ENCODE data around the gene IGF1R. TPM values are rescaled to one million over a fixed set of nuclear protein-coding genes. Genes with fewer than 3 reads are reported as not detected.

IGF1R gene
- total RNA-seq, 1 donor from 2014 or later = 23.5 TPM

GRCh38 chr15:98654790-98655360, 6.5 kb downstream of the IGF1R start:
- Histone ChIP-seq H4K20me1 (ENCODE audit: low read depth) (peaks cover 100% of the 10 kb centered on the region), H3K4me3 (no peak overlapping the region), H3K79me2 (ENCODE audit: low read depth) (peaks cover 100% of the 10 kb centered on the region), H3F3A (ENCODE audit: low read depth) (peaks cover 14% of the 10 kb centered on the region), H3K4me2 (peak overlapping the region; percentile 2), H3K9me3 (ENCODE audit: low read depth) (no peaks in the 10 kb centered on the region), H3K27me3 (no peaks in the 10 kb centered on the region), H3K4me1 (peaks cover 46% of the 10 kb centered on the region), H3K27ac (no peak overlapping the region), H3K9ac (no peak overlapping the region), H2AFZ (replicated peaks) (no peak overlapping the region), H3K36me3 (no peaks in the 10 kb centered on the region)
- peaks cover 48% of the 10 kb centered on the region for H3K4me1 Mint-ChIP-seq
- no peaks in the 10 kb centered on the region for H3K27me3 Mint-ChIP-seq (ENCODE audit: insufficient read depth, low read depth)
- no peaks in the 10 kb centered on the region for H3K9me3 Mint-ChIP-seq
- H3K4me3 Mint-ChIP-seq = no peak overlapping the region
- no peak for DNase-seq (ENCODE audit: low spot score)
- H3K36me3 Mint-ChIP-seq = no peaks in the 10 kb centered on the region
- no peak overlapping the region for H3K27ac Mint-ChIP-seq
- TF ChIP-seq EZH2 (IDR thresholded peaks at IDR 0.05) (no peak), EZH2phosphoT487 (IDR thresholded peaks at IDR 0.05) (no peak), CTCF (IDR thresholded peaks at IDR 0.05) (no peak)

GRCh38 chr15:98655732-98656131, 7.4 kb downstream of the IGF1R start:
- Mint-ChIP-seq H3K4me1 (peaks cover 57% of the 10 kb centered on the region), H3K27ac (no peak overlapping the region), H3K4me3 (no peak overlapping the region), H3K27me3 (ENCODE audit: insufficient read depth, low read depth) (no peaks in the 10 kb centered on the region), H3K9me3 (no peaks in the 10 kb centered on the region), H3K36me3 (peaks cover 1% of the 10 kb centered on the region)
- Histone ChIP-seq H4K20me1 (ENCODE audit: low read depth) (peaks cover 100% of the 10 kb centered on the region), H3K79me2 (ENCODE audit: low read depth) (peaks cover 100% of the 10 kb centered on the region), H3K9ac (no peak overlapping the region), H3K9me3 (ENCODE audit: low read depth) (no peaks in the 10 kb centered on the region), H3K4me2 (no peak overlapping the region), H3K36me3 (no peaks in the 10 kb centered on the region), H3K4me3 (no peak overlapping the region), H3K27me3 (no peaks in the 10 kb centered on the region), H3F3A (ENCODE audit: low read depth) (peaks cover 14% of the 10 kb centered on the region), H2AFZ (replicated peaks) (no peak overlapping the region), H3K4me1 (peaks cover 50% of the 10 kb centered on the region), H3K27ac (no peak overlapping the region)
- TF ChIP-seq EZH2 (IDR thresholded peaks at IDR 0.05) (no peak), EZH2phosphoT487 (IDR thresholded peaks at IDR 0.05) (no peak), CTCF (IDR thresholded peaks at IDR 0.05) (no peak)
- DNase-seq (ENCODE audit: low spot score) = no peak

GRCh38 chr15:98657721-98658120, 9.4 kb downstream of the IGF1R start:
- peaks cover 100% of the 10 kb centered on the region for H4K20me1 ChIP-seq (ENCODE audit: low read depth)
- no peak overlapping the region for H3K27ac Mint-ChIP-seq
- no peak for DNase-seq (ENCODE audit: low spot score)

More at GRCh38 chr15:98657721-98658120, 9.4 kb downstream of the IGF1R start:
- Histone ChIP-seq H3K79me2 (ENCODE audit: low read depth) (peaks cover 100% of the 10 kb centered on the region), H3K27me3 (no peaks in the 10 kb centered on the region), H3K9me3 (ENCODE audit: low read depth) (no peaks in the 10 kb centered on the region), H3K9ac (no peak overlapping the region), H3K27ac (no peak overlapping the region), H3K36me3 (no peaks in the 10 kb centered on the region), H3F3A (ENCODE audit: low read depth) (peaks cover 3% of the 10 kb centered on the region), H2AFZ (replicated peaks) (no peak overlapping the region), H3K4me1 (peaks cover 39% of the 10 kb centered on the region), H3K4me3 (no peak overlapping the region), H3K4me2 (no peak overlapping the region)
- no peaks in the 10 kb centered on the region for H3K27me3 Mint-ChIP-seq (ENCODE audit: insufficient read depth, low read depth)
- H3K4me3 Mint-ChIP-seq = no peak overlapping the region
- TF ChIP-seq CTCF (IDR thresholded peaks at IDR 0.05) (no peak), EZH2 (IDR thresholded peaks at IDR 0.05) (no peak), EZH2phosphoT487 (IDR thresholded peaks at IDR 0.05) (no peak)
- H3K36me3 Mint-ChIP-seq = peaks cover 8% of the 10 kb centered on the region
- H3K4me1 Mint-ChIP-seq = peaks cover 60% of the 10 kb centered on the region
- H3K9me3 Mint-ChIP-seq = no peaks in the 10 kb centered on the region

Data from neural progenitor cell (in vitro differentiated cells).